ENCODE results near the gene TMPRSS12.
"Not testable (repeated sequence)": the region's sequence is repeated elsewhere in the genome, so short reads cannot be mapped to it uniquely, and the experiment has no call there.

Gene TMPRSS12, protein sequence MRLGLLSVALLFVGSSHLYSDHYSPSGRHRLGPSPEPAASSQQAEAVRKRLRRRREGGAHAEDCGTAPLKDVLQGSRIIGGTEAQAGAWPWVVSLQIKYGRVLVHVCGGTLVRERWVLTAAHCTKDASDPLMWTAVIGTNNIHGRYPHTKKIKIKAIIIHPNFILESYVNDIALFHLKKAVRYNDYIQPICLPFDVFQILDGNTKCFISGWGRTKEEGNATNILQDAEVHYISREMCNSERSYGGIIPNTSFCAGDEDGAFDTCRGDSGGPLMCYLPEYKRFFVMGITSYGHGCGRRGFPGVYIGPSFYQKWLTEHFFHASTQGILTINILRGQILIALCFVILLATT

GRCh38 chr12:50842637-50843493 is at the start of gene TMPRSS12:
Gene TMPRSS12, plus strand, starts transcription at chr12:50842926. Its CDS starts 39 bp downstream, at chr12:50842965.
- in situ Hi-C loops (cut with HindIII; ENCODE audit: low sequenced_read_pairs): no loop called here

DNA sequence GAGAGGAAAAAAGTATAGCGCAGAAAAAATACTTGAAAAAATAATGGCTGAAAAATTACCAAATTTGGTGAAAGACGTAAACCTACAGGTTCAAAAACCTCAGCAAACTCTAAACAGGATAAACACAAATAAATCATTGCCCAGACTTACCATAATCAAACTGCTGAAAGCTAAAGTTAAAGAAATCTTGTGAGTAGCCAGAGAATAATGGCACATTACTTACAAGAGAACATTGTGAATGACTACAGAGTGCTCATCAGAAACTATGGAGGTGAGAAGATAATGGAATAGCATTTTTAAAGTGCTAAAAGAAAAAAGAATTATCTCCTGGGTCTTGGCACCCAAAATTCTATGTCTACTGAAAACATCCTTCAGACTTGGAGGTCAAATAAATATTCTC is 42.8 kb upstream of the TMPRSS12 start:
- in situ Hi-C loops (cut with HindIII; ENCODE audit: low sequenced_read_pairs): loop anchor here (25.0 kb wide), 1 partner anchor 212 kb away; no protein-coding TSS in a partner anchor

DNA sequence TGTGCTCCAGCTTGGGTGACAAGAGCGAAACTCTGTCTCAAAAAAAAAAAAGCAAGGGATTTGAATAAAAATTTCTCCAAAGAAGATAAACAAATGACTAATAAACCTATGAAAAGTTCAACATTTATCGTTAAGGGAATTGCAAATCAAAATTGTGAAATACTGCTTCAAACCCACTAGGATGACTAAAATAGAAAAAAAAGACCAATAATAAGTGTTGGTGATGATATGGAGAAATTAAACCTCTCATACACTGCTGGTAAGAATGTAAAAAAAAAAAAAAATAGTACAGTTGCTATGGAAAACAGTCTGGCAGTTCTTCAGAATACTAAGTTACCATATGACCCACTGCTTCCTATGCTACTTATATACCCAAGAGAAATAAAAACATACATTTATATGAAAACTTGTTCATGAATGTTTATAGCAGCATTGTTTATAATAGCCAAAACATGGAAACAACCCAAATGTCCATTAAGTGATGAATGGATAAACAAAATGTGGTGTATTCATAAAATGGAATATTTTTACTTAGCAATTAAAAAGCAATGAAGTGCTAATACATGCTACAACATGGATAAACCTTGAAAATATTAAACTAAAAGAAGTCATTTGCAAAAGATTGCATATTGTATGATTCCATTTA is 39.4 kb upstream of the TMPRSS12 start:
- in situ Hi-C loops (cut with HindIII; ENCODE audit: low sequenced_read_pairs): no loop called here

DNA sequence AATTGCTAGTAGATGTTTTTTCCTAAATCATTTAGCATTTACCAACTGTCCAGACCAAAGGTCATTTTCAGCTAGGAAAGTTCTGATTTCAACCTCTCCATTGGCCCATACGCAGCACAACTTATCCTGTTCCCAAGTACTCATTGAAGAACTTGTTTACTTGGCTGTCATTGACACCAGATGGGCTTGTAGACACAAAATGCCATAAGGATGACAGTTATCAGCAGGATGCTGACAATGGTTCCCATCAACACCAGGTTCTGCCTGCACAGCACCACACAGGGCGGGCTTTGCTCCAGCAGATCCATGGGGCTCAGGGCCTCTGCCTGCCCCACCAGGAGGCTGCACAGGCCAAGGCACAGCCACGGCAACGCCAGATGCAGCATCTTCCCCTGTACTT is 36.5 kb upstream of the TMPRSS12 start:
- in situ Hi-C loops (cut with HindIII; ENCODE audit: low sequenced_read_pairs): no loop called here

DNA sequence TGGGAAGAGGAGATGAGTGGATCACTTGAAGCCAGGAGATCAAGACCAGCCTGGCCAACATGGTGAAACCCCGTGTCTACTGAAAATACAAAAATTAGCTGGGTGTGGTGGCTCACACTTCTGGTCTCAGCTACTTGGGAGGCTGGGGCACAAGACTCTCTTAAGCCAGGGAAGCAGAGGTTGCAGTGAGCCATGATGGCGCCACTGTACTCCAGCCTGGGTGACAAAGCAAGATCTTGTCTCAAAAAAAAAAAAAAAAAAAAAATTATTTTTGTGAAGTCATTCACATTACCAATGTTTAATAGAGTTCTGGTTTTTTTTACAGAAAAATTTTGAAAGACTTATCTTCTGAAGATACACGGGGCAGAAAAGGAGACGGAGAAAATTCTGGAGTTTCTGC is 33.6 kb upstream of the TMPRSS12 start:
- in situ Hi-C loops (cut with HindIII; ENCODE audit: low sequenced_read_pairs): not testable (repeated sequence)

DNA sequence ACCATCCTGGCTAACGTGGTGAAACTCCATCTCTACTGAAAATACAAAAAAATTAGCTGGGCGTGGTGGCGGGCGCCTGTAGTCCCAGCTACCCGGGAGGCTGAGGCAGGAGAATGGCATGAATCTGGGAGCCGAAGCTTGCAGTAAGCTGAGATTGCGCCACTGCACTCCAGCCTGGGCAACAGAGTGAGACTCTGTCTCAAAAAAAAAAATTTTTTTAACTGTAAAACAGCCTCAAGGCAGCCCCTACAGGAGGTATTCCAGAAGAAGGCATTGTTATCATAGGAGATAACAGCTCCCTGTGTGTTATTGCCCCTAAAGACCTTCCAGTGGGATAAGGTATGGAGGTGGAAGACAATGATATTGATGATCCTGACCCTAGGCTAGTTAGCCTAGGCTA is 27.8 kb upstream of the TMPRSS12 start:
- in situ Hi-C loops (cut with HindIII; ENCODE audit: low sequenced_read_pairs): not testable (repeated sequence)

- in situ Hi-C loops (cut with HindIII; ENCODE audit: low sequenced_read_pairs): no loop called here
These were observed 22.5 kb upstream of the TMPRSS12 start for GRCh38 chr12:50820177-50820576.

DNA sequence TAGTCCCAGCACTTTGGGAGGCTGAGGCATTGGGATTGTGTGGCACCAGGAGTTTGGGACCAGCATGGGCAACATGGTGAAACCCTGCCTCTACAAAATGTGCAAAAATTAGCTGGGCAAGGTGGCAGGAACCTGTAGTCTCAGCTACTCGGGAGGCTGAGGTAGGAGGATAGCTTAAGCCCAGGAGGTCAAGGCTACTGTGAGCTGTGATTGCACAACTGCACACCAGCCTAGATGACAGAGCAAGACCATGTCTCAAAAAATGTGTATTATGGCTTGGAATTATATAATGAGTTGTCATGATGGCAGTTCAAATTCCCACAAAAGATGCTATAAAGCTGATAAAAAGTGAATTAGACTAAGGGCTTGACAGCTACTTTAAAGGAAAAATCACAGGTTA is 20.6 kb upstream of the TMPRSS12 start:
- in situ Hi-C loops (cut with HindIII; ENCODE audit: low sequenced_read_pairs): no loop called here

DNA sequence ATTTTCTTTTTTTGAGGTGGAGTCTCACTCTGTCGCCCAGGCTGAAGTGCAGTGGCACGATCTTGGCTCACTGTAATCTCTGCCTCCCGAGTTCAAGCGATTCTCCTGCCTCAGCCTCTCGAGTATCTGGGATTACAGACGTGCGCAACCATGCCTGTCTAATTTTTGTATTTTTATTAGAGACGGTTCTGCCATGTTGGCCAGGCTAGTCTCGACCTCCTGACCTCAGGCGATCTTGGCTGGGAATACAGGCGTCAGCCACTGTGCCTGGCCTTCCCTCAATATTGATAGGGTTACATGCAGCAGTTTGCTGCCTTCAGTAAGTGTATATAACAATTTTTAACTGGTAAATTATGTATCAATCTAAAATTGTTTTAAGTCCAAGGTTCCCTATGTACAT is 19.0 kb upstream of the TMPRSS12 start:
- in situ Hi-C loops (cut with HindIII; ENCODE audit: low sequenced_read_pairs): not testable (repeated sequence)

- in situ Hi-C loops (cut with HindIII; ENCODE audit: low sequenced_read_pairs): no loop called here
These were observed 17.8 kb upstream of the TMPRSS12 start for GRCh38 chr12:50824914-50825313.

DNA sequence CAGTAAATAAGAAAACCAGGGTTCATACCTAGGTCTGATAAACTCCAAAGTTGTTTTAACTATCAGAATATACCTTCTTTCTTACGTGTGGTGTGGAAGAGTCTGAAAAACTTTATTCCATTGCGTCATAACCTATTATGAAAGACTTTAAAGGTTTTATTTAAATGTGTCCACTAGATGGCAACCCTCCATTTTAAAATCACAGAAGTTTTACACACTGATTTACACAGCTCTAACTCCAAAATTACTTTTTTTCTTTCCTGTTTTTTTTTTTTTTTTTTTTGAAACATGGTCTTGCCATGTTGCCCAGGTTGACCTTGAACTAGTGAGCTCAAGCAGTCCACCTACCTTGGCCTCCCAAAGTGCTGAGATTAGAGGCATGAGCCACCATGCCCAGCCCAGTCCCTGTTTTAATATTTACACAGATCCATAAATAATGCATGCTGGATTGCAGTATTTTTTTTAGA is 17.3 kb upstream of the TMPRSS12 start:
- in situ Hi-C loops (cut with HindIII; ENCODE audit: low sequenced_read_pairs): no loop called here

- in situ Hi-C loops (cut with HindIII; ENCODE audit: low sequenced_read_pairs): no loop called here
These were observed 14.6 kb upstream of the TMPRSS12 start for GRCh38 chr12:50828121-50828520.

GRCh38 chr12:50828886-50829285 is 13.8 kb upstream of the TMPRSS12 start:
- in situ Hi-C loops (cut with HindIII; ENCODE audit: low sequenced_read_pairs): no loop called here

GRCh38 chr12:50833801-50834200 is 8.9 kb upstream of the TMPRSS12 start:
- in situ Hi-C loops (cut with HindIII; ENCODE audit: low sequenced_read_pairs): not testable (repeated sequence)

GRCh38 chr12:50839042-50839441 is 3.7 kb upstream of the TMPRSS12 start:
- in situ Hi-C loops (cut with HindIII; ENCODE audit: low sequenced_read_pairs): no loop called here

- in situ Hi-C loops (cut with HindIII; ENCODE audit: low sequenced_read_pairs): no loop called here
These were observed 1.8 kb upstream of the TMPRSS12 start for GRCh38 chr12:50840809-50841487.

DNA sequence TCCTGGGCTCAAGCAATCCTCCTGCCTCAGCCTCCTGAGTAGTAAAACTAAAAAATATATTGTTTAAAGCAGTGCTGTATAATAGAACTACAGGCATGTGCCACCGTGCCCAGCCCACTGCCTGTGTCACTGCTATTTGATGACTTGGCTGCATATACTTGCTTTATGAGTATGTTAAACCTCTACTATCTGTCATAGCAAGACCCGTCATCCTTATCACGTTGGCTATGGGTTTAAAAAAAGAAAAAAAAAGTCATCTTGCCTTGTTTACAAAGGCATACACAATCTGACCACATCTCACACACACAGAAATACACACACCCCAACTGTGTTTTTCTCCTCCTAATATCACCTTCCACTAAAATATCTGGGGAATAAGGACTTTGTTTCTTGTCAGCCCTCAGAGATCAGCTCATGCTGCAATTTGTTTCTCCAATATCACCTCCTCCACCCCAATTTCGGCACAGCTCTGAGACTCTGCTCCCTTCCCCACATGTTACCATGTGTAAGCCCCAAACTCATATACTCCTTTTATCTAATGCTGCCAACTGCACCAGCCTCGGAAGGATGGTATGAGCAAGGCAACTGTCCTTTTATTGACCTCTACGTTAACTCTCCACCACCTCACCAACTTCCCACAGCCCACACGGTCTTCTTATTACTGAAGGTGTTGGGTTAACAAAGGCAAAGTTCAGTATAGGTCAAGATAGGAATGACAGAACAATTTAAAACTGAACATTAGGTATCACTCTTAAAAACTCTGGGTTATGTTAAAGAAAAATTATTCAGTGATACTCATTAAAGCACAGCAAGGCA is 802 bp upstream of the TMPRSS12 start:
- in situ Hi-C loops (cut with HindIII; ENCODE audit: low sequenced_read_pairs): no loop called here

- in situ Hi-C loops (cut with HindIII; ENCODE audit: low sequenced_read_pairs): no loop called here
These were observed 2.4 kb downstream of the TMPRSS12 start for GRCh38 chr12:50845021-50845647.

DNA sequence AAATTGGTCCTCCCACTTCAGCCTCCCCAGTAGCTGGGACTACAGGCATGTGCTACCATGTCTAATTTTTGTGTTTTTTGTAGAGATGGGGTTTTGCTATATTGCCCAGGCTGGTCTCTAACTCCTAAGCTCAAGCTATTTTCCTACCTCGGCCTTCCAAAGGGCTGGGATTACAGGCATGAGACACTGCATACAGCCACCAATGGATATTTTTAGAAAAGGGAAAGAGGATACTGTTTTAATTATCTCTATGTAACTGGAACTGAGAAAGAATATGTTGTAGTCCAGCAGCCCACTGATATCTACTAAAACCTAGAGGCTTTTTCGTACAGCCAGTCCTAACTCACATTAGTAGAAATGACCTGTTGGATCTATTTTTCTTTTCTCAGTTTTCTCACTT is 6.2 kb downstream of the TMPRSS12 start:
- in situ Hi-C loops (cut with HindIII; ENCODE audit: low sequenced_read_pairs): no loop called here

DNA sequence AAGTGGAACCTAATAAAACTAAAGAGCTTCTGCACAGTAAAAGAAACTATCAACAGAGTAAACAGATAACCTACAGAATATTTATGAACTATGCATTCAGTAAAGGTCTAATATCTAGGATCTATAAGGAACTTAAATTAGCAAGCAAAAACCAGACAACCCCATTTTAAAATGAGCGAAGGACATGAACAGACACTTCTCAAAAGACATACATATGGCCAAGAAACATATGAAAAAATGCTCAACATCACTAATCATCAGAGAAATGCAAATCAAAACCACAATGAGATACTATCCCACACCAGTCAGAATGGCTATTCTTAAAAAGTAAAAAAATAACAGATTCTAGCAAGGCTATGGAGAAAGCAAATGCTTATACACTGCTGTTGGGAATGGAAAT is 12.5 kb downstream of the TMPRSS12 start:
- in situ Hi-C loops (cut with HindIII; ENCODE audit: low sequenced_read_pairs): not testable (repeated sequence)
